Neuronal stem cell (in vitro differentiated cells): Measurements from ENCODE around the gene B4GALNT4.

Experiments
- DNase-seq: peaks from one replicate; pipeline ENCODE4 v3.0.0-alpha.2; 2013; ENCODE audit warnings: low spot score
- H2AFZ ChIP-seq: one replicate; pipeline ENCODE4 v1.6.1; 2013; ENCODE audit warnings: mild to moderate bottlenecking, low read length, inconsistent platforms
- H2AK5ac ChIP-seq: 2 replicates; pipeline ENCODE4 v1.6.1; 2013; ENCODE audit warnings: low read depth, mild to moderate bottlenecking, inconsistent platforms, low read length, moderate library complexity, mixed read lengths
- H2BK120ac ChIP-seq: 2 replicates; pipeline ENCODE4 v1.6.1; 2013; ENCODE audit warnings: low read depth, mild to moderate bottlenecking, inconsistent platforms, low read length, moderate library complexity, mixed read lengths
- H2BK12ac ChIP-seq: one replicate; pipeline ENCODE4 v1.6.1; 2013; ENCODE audit warnings: low read length, inconsistent platforms
- H2BK15ac ChIP-seq: 2 replicates; pipeline ENCODE4 v1.6.1; 2013; ENCODE audit warnings: mild to moderate bottlenecking, low read length, inconsistent platforms, mixed read lengths
- H2BK5ac ChIP-seq: one replicate; pipeline ENCODE4 v1.6.1; 2013; ENCODE audit warnings: inconsistent platforms, mild to moderate bottlenecking, low read length, moderate library complexity
- H3K14ac ChIP-seq: one replicate; pipeline ENCODE4 v1.6.1; 2013; ENCODE audit warnings: low read length, inconsistent platforms
- H3K18ac ChIP-seq: 2 replicates; pipeline ENCODE4 v1.6.1; 2013; ENCODE audit warnings: low read length, inconsistent platforms
- H3K23ac ChIP-seq: 2 replicates; pipeline ENCODE4 v1.6.1; 2013; ENCODE audit warnings: low read depth, mild to moderate bottlenecking, mixed read lengths, low read length, inconsistent platforms; ENCODE audit not compliant: poor library complexity
- H3K27ac ChIP-seq: replicated peaks from 3 replicates; pipeline ENCODE4 v1.5.1; 2013; ENCODE audit warnings: low read length, inconsistent platforms
- H3K27me3 ChIP-seq, 3 experiments: 2 replicates each; pipeline ENCODE4 v1.6.1; 2013; ENCODE audit warnings: low read length in 3 of 3, mild to moderate bottlenecking in 2 of 3, inconsistent platforms in 1 of 3, low read depth in 1 of 3, mixed read lengths in 1 of 3, moderate library complexity in 1 of 3; ENCODE audit not compliant: control insufficient read depth in 3 of 3, insufficient read depth in 3 of 3
- H3K36me3 ChIP-seq, 2 donors: replicated peaks in 1 of 2; 2 replicates each; pipeline ENCODE4 v1.6.1; 2013; ENCODE audit warnings: low read length in 2 of 2; ENCODE audit not compliant: control insufficient read depth in 2 of 2, insufficient read depth in 2 of 2
- H3K4ac ChIP-seq: 2 replicates; pipeline ENCODE4 v1.6.1; 2013; ENCODE audit warnings: inconsistent platforms, mild to moderate bottlenecking, low read length, moderate library complexity
- H3K4me1 ChIP-seq, 2 donors: 1 replicate in 1 of 2; 2 replicates in 1 of 2; pipeline ENCODE4 v1.6.1; 2013; ENCODE audit warnings: low read length in 2 of 2, low read depth in 1 of 2; ENCODE audit not compliant: control insufficient read depth in 2 of 2, insufficient read depth in 1 of 2
- H3K4me2 ChIP-seq: one replicate; pipeline ENCODE4 v1.6.1; 2013; ENCODE audit warnings: mild to moderate bottlenecking, low read length, inconsistent platforms; ENCODE audit not compliant: insufficient read depth, poor library complexity, severe bottlenecking
- H3K4me3 ChIP-seq, 2 donors: 2 replicates each; pipeline ENCODE4 v1.5.1; 2013; ENCODE audit warnings: low read length in 2 of 2, mild to moderate bottlenecking in 2 of 2, inconsistent platforms in 1 of 2, moderate library complexity in 1 of 2
- H3K79me1 ChIP-seq: one replicate; pipeline ENCODE4 v1.6.1; 2013; ENCODE audit warnings: low read depth, mild to moderate bottlenecking, inconsistent platforms, low read length, moderate library complexity
- H3K9ac ChIP-seq: one replicate; pipeline ENCODE4 v1.6.1; 2013; ENCODE audit warnings: mild to moderate bottlenecking, low read depth, low read length, inconsistent platforms; ENCODE audit not compliant: poor library complexity
- H3K9me3 ChIP-seq, 2 donors: replicated peaks in 1 of 2; 2 replicates each; pipeline versions ENCODE3 to v1.6.1; 2013; ENCODE audit warnings: low read length in 2 of 2, mild to moderate bottlenecking in 2 of 2, inconsistent platforms in 1 of 2, low read depth in 1 of 2, mixed read lengths in 1 of 2, moderate library complexity in 1 of 2; ENCODE audit not compliant: control insufficient read depth in 2 of 2, insufficient read depth in 1 of 2
- H4K8ac ChIP-seq: one replicate; pipeline ENCODE4 v1.6.1; 2013; ENCODE audit warnings: low read depth, mild to moderate bottlenecking, inconsistent platforms, low read length, moderate library complexity
- H4K91ac ChIP-seq: one replicate; pipeline ENCODE4 v1.6.1; 2013; ENCODE audit warnings: low read length, low read depth, mild to moderate bottlenecking, inconsistent platforms; ENCODE audit not compliant: poor library complexity
- WGBS, 2 donors: extraction: QIAGEN DNeasy Blood & Tissue Kit; methylation state at CpG; one replicate each; pipeline ENCODE4 v1.1.7; 2013; ENCODE audit warnings: missing lambda C conversion rate in 2 of 2, mixed read lengths in 1 of 2; ENCODE audit not compliant: insufficient read length in 2 of 2, insufficient replicate concordance in 1 of 2; ENCODE audit errors: extremely low coverage in 2 of 2; 5-methylcytosine and 5-hydroxymethylcytosine counted together

Gene B4GALNT4

GRCh38 chr11:384511-384910 lies 15.2 kb downstream of the B4GALNT4 start:
- H3K4me2 ChIP-seq, result no peak overlapping the region
- no peak overlapping the region for H3K18ac ChIP-seq
- peaks cover 12 to 18% of the 10 kb centered on the region in 2 donors for H3K9me3 ChIP-seq
- no peak overlapping the region for H3K27ac ChIP-seq
- H3K79me1 ChIP-seq, result peaks cover 6% of the 10 kb centered on the region
- H3K9ac ChIP-seq, result no peak overlapping the region
- H2BK5ac ChIP-seq, result no peak overlapping the region
- no peaks in the 10 kb centered on the region for H3K4me1 ChIP-seq
- WGBS, 2 donors, result no CpG with 5 or more reads among the region's 16 CpGs
- DNase-seq, result no peak
- H4K91ac ChIP-seq, result no peak overlapping the region
- peaks cover 0 to 6% (median 0%) of the 10 kb centered on the region in 3 experiments for H3K27me3 ChIP-seq
- H2AFZ ChIP-seq, result no peak overlapping the region
- H3K14ac ChIP-seq, result no peak overlapping the region
- peaks cover 12 to 32% of the 10 kb centered on the region in 2 donors for H3K36me3 ChIP-seq
- no peak overlapping the region for H2BK120ac ChIP-seq
- no peak overlapping the region for H2AK5ac ChIP-seq
- H4K8ac ChIP-seq, result peak overlapping the region; percentile 82
- no peak overlapping the region for H3K4ac ChIP-seq
- H2BK15ac ChIP-seq, result no peak overlapping the region
- no peak overlapping the region for H2BK12ac ChIP-seq
- peak overlapping the region in 1 of 2 donors; percentile 34 for H3K4me3 ChIP-seq
- peak overlapping the region; percentile 43 for H3K23ac ChIP-seq

- peak overlapping the region; percentile 48 for H3K18ac ChIP-seq
- peak overlapping the region; percentile 25 for H3K14ac ChIP-seq
- no peak overlapping the region for H3K4me2 ChIP-seq
- peaks cover 12 to 18% of the 10 kb centered on the region in 2 donors for H3K9me3 ChIP-seq
- peaks cover 6 to 20% of the 10 kb centered on the region in 2 donors for H3K36me3 ChIP-seq
- peak overlapping the region; percentile 80 for H3K23ac ChIP-seq
- no peak overlapping the region for H2BK15ac ChIP-seq
- no peak overlapping the region for H3K4ac ChIP-seq
- no peak overlapping the region for H2AFZ ChIP-seq
- H2BK5ac ChIP-seq, result peak overlapping the region; percentile 53
- H2AK5ac ChIP-seq, result no peak overlapping the region
- peak overlapping the region in 1 of 2 donors; percentile 9 for H3K4me3 ChIP-seq
- no peak overlapping the region for H3K27ac ChIP-seq
- H2BK12ac ChIP-seq, result peak overlapping the region; percentile 73
- H3K79me1 ChIP-seq, result no peaks in the 10 kb centered on the region
- no peak overlapping the region for H3K9ac ChIP-seq
- WGBS, 2 donors, result no CpG with 5 or more reads among the region's 19 CpGs
- H4K91ac ChIP-seq, result peak overlapping the region; percentile 89
- no peak for DNase-seq
- no peak overlapping the region for H2BK120ac ChIP-seq
- no peak overlapping the region for H4K8ac ChIP-seq
- H3K27me3 ChIP-seq, result peaks cover 0 to 10% (median 0%) of the 10 kb centered on the region in 3 experiments
- no peaks in the 10 kb centered on the region for H3K4me1 ChIP-seq
Observed at GRCh38 chr11:385594-386351, 16.5 kb downstream of the B4GALNT4 start.

DNA sequence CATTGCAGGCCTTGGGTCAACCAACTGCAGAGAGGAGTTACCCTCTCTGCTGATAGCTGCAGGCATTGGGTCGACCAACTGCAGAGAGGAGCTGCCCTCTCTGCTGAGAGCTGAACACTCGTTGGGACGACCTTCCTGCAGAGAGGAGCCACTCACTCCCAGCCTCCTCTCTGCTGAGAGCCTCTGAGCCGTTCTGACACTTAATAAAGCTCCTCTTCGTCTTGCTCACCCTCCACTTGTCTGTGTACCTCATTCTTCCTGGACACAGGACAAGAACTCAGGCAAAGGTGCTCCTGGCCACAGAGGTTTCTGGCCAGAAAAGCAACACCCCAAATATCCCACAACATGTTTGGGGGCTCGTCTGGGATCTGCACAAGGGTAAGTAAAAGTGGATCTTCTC lies 17.2 kb downstream of the B4GALNT4 start:
- no peak for DNase-seq
- H4K8ac ChIP-seq, result no peak overlapping the region
- no peaks in the 10 kb centered on the region for H3K79me1 ChIP-seq
- H3K23ac ChIP-seq, result no peak overlapping the region
- no peak overlapping the region for H3K14ac ChIP-seq
- H3K27me3 ChIP-seq, result peaks cover 0 to 10% (median 0%) of the 10 kb centered on the region in 3 experiments
- H2BK12ac ChIP-seq, result no peak overlapping the region
- H4K91ac ChIP-seq, result peak overlapping the region; percentile 89
- no peak overlapping the region for H2BK15ac ChIP-seq
- peaks cover 6 to 16% of the 10 kb centered on the region in 2 donors for H3K36me3 ChIP-seq
- peaks cover 12 to 18% of the 10 kb centered on the region in 2 donors for H3K9me3 ChIP-seq
- H3K4me2 ChIP-seq, result no peak overlapping the region
- no peak overlapping the region for H2AK5ac ChIP-seq
- H3K4me1 ChIP-seq, result no peaks in the 10 kb centered on the region
- no peak overlapping the region for H2BK5ac ChIP-seq
- H3K4ac ChIP-seq, result no peak overlapping the region
- no peak overlapping the region for H2AFZ ChIP-seq
- no peak overlapping the region for H3K4me3 ChIP-seq
- H3K9ac ChIP-seq, result no peak overlapping the region
- no CpG with 5 or more reads among the region's 6 CpGs for WGBS, 2 donors
- H3K18ac ChIP-seq, result no peak overlapping the region
- no peak overlapping the region for H3K27ac ChIP-seq
- no peak overlapping the region for H2BK120ac ChIP-seq

DNA sequence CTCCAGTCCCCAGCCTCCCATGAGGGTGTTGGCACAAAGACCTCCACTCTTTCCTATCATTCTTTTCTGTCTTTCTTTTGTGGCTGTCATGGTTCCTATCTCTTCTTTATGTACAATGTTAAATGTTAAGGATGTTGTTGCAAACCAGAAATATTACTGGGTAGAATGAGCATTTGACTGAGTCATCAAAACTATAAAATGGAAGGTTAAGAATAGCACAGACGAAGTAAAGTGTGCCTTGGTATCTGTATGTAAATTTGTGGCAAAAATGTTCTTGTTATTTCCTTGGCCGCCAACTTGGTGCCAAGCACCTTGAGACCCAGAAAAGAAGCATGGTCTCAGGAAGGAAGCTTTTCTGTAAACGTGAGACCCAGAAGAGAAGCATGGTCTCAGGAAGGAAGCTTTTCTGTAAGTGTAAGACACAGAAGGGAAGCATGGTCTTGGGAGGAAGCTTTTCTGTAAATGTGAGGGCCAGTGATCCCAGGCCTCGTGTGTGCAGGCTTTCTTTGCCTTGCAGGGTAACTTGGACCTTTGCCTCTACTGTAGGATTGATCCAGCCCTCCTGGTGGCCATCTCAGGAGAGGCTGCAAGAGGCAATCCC lies 18.0 kb downstream of the B4GALNT4 start:
- H3K36me3 ChIP-seq, result peaks cover 5 to 8% of the 10 kb centered on the region in 2 donors
- H3K9me3 ChIP-seq, result peaks cover 12 to 18% of the 10 kb centered on the region in 2 donors
- H3K27ac ChIP-seq, result no peak overlapping the region
- no peak overlapping the region for H2BK15ac ChIP-seq
- H3K18ac ChIP-seq, result no peak overlapping the region
- no peak overlapping the region for H2BK120ac ChIP-seq
- no peak for DNase-seq
- no peak overlapping the region for H3K4ac ChIP-seq
- H2AK5ac ChIP-seq, result no peak overlapping the region
- no CpG with 5 or more reads among the region's 4 CpGs for WGBS, 2 donors
- H3K23ac ChIP-seq, result no peak overlapping the region
- H4K91ac ChIP-seq, result no peak overlapping the region
- no peaks in the 10 kb centered on the region for H3K4me1 ChIP-seq
- no peak overlapping the region for H2BK12ac ChIP-seq
- H2AFZ ChIP-seq, result no peak overlapping the region
- no peak overlapping the region for H3K4me3 ChIP-seq
- no peak overlapping the region for H3K4me2 ChIP-seq
- H3K27me3 ChIP-seq, result peaks cover 0 to 10% (median 0%) of the 10 kb centered on the region in 3 experiments
- H4K8ac ChIP-seq, result no peak overlapping the region
- H3K9ac ChIP-seq, result no peak overlapping the region
- H3K79me1 ChIP-seq, result no peaks in the 10 kb centered on the region
- H3K14ac ChIP-seq, result no peak overlapping the region
- H2BK5ac ChIP-seq, result no peak overlapping the region
